WTC11 (cell line): ENCODE measurements around the gene DHRS9. TPM values are rescaled to one million over a fixed set of nuclear protein-coding genes. Genes with fewer than 3 reads are reported as not detected.

Experiments
- total RNA-seq: library from RNA; stranded (reverse); gene quantifications from 3 replicates; pipeline ENCODE4 v1.2.3, GENCODE V29; 2021

DHRS9 gene
- total RNA-seq, 1 experiment from 2014 or later: not detected

Other genes starting within 250 kb of the DHRS9 start
- 23.2 to 29.2 TPM (median 28.6 TPM) in 3 replicates for gene SPC25, start 179.1 kb upstream of the DHRS9 start, total RNA-seq
- not detected in 3 replicates for gene G6PC2, start 168.3 kb upstream of the DHRS9 start, total RNA-seq
- 0.02 to 0.77 TPM (median 0.02 TPM) in 3 replicates for gene ABCB11, start 38.2 kb upstream of the DHRS9 start, total RNA-seq